IPS-NIHi11 (cell line): ENCODE measurements around the gene SCFD2.
"Not testable (repeated sequence)": the region's sequence is repeated elsewhere in the genome, so short reads cannot be mapped to it uniquely, and the experiment has no call there.

Experiments used
- DNase-seq: peaks from one replicate; pipeline ENCODE4 v3.0.0; 2012; ENCODE audit warnings: mixed read lengths, low spot score

Gene SCFD2

DNA sequence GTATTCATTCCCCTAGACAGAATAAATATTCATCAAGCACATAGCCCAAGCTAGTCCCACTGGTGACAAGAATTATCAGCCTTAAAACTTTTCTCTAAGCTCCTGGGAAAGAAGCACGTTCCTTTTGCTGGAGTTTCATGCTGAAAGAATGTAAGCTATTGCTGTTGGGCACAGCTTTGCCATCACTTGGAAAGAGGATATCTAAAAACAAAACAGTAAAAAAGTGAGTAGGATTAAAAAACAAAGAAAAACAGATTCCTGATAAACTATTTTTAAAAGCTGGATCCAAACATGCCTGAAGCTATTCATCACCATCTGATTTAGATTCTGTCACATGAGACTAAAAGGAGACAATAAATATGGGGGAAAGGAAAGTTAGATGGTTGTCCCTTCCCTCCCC is 176.8 kb downstream of the SCFD2 start:
- no peak for DNase-seq

DNA sequence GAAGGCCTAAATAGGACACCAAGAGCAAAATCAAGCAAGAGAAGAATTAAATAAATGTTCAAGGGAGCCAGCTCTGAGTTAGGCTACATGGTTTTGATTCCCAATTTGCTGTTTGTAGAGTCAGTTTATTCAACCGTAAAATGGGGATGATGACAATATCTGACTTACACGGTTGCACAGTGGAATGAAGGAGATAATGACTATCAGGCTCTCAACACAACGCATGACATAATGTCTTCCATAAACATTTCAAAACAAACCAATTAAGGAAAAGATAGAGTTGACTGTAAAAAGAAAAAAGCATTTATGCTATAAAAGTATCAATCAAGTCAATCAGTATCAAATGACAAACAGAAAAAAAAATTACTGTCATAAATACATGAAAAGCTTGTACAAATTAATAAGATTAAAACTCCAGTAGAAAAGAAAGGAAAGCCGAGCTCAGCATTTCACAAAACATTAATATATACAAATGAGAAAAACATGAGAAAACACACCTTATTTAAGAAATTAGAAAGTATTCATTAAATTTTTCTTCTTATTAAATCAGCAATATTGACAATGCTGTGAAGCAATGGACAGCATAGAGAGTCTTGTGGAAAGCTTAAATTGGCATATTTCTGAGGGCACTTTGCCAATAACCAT is 179.0 kb downstream of the SCFD2 start:
- DNase-seq, result no peak

DNA sequence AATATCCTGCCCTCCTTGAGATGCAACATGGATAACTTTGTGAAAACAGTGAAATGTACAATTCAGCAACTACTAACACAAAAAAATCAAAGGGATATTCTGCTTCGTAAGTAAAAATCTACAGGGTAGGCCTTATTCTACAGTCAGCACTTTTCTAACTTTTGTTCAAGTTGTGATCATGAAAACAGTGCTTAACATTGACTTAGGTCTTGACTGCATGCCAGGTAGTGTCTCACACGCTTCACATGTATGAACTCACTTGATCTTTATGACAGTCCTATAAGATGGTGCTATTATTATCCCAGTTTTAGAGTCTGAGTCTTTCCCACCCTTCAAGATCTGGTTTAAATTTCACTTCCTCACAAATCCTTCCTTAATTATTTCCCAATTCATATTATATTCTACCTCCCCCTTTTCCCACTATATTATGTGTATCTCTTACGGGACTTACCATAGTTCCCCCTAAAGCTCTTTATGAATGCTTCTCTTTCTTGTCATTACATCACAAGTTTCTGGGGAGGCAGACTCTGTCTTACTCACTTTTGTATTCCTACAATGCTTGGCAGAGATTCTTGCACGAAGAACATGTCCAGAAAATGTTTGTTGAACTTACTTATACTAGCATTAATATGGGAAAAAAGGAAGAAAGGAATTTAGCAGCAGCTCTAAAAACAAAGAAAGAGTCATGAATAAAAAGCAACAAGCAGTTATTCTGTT is 179.8 kb downstream of the SCFD2 start:
- no peak for DNase-seq

DNA sequence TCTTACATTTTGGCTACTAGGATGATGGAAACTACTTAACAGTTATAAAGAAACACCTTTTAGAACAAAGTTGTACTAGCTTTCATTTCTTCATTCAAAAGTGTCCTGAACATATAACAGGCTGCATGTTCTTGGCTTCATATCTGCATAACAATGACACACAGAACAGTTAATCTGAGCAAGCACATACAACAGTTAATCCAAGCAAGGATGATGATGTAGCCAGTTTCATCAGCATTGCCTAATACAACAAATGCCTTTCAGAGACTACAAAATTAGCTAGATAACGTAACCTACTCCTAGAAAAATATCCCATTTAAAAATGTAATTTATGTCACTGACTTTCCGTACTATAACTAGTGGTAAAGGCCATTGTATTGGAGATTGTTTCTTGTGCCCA is 182.1 kb downstream of the SCFD2 start:
- DNase-seq, result no peak

DNA sequence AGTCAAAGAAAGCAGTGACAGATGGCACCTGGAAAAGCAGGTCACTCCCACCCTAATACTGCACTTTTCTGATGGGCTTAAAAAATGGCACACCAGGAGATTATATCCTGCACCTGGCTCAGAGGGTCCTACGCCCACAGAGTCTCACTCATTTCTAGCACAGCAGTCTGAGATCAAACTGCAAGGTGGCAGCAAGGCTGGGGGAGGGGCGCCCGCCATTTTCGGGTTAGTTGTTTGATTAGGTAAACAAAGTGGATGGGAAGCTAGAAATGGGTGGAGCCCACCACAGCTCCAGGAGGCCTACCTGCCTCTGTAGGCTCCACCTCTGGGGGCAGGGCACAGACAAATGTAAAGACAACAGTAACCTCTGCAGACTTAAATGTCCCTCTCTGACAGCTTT is 188.1 kb downstream of the SCFD2 start:
- DNase-seq, result not testable (repeated sequence)

DNA sequence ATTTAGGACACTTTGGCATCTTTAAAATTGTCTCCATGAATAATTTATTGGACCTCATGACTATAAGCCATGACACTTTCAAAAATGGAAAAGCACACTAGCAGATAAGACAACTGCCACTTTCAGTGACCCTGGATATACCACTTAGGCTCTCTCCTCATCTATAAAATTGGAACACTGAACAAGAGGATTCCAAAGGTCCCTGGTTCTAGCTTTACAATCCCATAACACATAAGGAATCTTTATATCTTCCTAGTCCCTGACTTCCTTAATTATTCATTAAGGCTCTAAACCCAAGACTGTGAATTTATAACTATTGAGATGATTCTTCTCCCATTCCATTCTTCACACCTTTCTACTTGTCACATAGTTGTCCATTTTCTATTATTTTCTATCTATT is 190.2 kb downstream of the SCFD2 start:
- no peak for DNase-seq

DNA sequence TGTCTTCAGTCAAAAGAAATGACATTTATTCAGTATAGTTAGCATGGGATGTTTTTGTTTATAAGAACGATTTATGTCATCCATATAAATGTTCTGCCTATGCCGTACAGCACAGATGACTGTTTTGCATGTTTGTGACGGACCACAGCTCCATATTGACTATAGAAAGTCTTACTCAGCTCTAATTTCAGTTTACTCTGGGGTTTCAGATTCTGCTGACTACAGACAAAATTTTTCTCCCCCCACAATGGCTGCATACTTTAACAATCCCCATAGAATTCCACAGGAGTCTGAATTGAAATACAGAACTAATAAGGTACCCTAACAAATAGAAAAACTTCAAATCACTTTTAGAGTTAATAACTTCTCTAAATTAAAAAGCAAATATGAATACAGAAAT is 191.0 kb downstream of the SCFD2 start:
- DNase-seq, result no peak

DNA sequence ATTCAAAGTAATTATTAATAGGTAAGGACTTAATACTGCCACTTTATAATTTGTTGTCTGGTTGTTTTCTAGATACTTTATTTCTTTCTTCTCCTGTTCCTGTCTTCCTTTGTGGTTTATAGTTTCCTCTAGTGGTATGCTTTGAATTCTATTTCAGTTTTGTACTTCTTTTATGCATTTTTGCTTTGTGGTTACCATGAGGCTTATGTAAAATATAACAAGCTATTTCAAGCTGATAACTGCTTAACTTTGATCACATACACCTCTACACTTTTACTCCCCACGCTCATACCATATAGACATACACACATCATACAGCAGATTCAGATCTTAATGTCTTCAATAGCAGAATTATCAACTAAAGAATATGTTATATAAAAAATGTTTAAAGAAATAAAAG is 192.3 kb downstream of the SCFD2 start:
- no peak for DNase-seq

DNA sequence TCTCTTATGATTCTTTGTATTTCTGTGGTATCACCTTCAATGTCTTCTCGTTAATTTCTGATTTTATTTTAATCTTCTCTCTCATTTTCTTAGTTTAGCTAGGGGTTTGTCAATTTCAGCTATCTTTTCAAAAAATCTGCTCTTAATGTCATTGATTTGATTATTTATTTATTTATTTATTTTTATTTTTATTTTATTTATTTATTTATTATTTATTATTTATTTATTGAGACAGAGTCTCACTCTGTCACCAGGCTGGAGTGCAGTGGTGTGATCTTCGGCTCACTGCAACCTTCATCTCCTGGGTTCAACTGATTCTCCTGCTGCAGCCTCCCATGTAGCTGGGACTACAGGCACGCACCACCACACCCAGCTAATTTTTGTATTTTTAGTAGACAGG is 194.1 kb downstream of the SCFD2 start:
- DNase-seq, result no peak

DNA sequence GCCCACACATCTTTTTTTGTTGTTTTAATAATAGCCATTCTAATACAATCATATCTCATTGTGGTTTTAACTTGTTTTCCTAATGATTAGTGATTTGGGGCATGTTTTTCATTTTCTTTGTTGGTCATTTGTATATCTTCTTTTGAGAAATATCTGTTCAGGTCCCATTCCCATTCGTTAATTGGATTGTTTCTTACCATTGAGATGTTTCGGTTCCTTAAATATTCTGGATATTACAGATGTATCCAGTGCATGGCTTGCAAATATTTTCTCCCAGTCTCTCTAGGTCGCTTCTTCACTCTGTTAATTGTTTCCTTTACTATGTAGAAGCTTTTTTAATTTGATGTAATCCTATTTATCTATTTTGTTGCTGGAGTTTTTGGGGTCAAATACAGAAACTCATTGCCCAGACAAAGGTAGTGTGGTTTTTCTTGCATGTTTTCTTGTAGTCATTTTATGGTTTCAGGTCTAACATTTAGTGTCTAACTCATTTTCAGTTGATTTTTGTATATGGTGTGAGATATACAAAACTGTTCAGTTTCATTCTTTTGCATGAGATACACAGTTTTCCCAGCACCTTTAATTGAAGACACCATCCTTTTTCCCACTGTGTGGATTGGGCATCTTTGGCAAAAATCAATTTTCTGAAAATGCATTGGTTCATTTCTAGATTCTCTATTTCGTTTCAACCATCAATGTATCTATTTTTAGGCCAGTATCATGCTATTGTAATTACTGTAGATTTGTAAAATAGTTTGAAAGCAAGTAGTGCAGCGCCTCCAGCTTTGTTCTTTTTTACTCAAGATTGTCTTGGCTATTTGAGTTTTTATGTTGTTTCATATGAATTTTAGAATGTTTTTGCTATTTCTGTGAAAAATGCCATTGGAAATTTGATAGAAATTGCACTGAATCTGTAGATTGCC is 195.9 kb downstream of the SCFD2 start:
- no peak for DNase-seq

DNA sequence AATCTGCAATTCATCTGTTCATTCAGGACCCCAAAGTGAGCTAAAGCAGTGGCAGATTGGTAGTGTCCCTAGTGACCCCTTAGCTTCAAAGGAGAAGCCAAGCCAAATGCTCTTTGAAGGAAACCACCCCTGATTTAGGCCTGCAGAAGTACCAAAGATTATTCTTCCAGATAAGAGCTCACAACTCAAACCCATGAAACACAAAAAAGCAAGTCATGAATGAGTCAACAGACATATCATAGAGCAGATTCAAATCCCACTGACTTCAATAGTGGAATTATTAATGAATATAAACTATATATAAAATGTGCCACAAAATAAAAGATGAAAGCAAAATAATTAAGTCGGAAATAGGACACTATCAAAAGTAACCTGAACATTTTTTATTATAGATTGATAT is 197.6 kb downstream of the SCFD2 start:
- no peak for DNase-seq

DNA sequence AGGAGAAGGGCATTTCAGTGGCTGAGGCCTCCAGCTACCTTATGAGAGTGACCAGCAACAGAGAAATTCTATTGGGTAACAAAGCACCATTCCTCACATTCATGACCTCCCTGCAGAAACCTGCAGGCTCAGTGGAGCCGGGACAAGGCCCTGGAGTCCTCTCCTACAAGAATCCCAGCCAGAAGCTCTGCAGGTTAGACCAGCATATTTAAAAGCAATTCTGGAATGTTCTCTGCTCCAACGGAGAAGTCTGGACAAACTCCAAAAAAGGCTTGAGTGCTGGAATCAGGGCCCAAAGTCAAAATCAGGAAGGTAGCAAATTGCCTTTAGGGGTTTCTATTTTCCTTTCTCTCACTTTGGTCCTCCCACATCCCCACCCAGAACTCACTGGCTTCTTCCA is 202.9 kb downstream of the SCFD2 start:
- DNase-seq, result no peak

DNA sequence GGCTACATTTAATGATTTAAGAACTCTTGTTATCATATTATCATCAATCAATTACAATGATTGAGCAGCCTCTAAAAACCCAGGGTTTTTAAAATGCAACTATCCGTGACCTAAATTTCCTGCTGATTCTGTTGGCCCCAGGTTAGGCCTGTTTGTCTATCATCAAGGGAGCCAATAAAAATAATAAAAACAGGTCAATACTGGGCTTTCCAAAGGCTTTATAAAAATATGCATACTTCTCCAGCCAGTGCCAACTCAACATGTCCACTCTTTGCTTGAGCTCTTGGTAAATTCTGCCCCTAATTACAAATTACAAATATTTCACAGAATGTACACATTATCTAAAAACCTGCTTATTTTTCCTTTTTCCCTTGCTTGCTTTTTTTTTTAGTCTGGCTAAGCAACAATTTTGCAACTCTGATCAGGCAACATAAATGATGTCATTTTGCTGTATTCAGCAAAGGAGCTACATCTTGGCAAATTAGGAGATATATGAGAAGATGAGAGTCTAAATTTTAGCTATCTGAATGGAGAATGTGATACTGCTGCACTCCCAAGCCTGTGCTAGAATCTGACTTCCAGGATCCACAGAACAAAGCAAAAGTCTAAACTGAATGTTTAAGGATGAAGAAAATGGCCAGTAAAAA is 204.0 kb downstream of the SCFD2 start:
- no peak for DNase-seq

DNA sequence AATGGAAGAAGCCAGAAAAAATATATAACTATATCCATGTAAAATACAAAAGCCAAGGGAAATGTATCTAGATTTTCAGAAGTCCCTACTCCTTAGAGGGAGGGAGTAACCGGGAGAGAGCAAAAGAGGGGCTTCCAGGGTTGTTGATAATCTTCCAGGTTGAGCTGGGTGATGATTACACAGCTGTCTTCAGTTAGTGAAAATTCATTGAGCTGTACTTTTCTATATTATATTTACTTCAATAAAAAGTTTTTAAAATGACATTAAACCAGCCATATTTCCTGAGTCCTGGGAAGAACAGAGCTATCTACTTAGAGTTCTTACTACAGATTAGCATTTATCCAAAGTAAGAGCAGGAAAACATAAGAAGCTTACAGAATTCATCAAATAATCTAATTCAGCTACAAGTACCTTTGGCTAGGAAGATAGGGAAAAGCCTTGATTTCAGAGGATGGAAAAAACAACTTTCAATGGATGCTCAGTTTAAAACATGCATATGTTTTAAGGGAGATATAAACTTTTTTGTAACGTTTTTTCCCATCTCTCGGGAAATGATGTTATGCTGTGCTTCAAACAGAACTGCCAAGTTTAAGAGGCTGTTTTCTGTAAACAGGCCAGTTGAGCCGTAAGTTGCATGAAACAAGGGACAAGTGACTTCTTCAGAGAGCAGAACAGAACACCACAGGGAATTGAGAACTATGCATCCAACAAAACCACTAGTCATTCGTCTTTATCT is 204.6 kb downstream of the SCFD2 start:
- DNase-seq, result no peak

DNA sequence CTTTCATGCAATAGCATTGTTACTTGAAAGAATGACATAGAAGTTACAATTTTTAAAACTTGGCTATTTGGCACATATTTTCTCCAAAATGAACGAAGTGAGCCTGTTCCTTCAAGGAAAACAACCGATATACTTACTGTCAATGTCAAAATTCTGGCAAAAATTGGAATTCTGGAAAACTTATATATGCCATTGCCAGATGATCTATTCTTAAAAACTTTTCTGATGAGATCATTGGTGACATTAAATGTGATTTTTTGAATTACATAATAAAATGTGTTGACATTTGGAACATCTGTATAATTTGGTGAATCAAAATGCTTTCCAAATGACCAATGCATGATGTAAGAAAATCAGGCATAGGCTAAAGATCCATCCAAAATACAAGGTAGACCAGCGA is 209.0 kb downstream of the SCFD2 start:
- no peak for DNase-seq

DNA sequence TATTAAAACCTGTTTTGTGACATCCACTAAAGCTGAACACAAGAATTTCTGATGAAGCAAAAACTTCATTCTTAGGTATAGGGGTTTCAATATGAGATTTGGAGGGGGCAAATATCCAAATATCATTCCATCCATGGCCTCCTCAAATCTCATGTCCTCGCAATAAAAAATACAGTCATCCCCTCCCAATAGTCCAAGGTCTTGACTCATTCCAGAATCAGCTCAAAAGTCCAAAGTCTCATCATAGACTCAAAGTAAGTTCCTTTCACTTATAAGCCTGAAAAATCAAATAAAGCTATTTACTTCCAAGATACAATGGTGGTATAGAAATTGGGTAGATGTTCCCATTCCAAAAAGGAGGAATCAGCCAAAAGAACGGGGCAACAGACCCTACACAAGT is 213.4 kb downstream of the SCFD2 start:
- DNase-seq, result no peak

DNA sequence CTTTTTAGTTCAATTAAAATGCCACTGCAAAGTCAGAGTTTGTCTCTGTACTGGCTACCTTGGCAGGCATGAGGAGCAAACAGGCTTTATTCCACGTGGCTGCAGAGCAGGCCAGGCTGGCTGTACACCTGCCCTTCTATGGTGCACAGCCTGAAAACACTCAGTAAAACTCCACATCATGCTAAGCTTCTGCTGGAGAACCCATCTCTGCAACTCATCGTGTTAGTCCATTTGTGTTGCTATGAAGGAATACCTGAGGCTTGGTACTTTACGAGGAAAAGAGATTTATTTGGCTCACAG is 214.4 kb downstream of the SCFD2 start:
- DNase-seq, result no peak

DNA sequence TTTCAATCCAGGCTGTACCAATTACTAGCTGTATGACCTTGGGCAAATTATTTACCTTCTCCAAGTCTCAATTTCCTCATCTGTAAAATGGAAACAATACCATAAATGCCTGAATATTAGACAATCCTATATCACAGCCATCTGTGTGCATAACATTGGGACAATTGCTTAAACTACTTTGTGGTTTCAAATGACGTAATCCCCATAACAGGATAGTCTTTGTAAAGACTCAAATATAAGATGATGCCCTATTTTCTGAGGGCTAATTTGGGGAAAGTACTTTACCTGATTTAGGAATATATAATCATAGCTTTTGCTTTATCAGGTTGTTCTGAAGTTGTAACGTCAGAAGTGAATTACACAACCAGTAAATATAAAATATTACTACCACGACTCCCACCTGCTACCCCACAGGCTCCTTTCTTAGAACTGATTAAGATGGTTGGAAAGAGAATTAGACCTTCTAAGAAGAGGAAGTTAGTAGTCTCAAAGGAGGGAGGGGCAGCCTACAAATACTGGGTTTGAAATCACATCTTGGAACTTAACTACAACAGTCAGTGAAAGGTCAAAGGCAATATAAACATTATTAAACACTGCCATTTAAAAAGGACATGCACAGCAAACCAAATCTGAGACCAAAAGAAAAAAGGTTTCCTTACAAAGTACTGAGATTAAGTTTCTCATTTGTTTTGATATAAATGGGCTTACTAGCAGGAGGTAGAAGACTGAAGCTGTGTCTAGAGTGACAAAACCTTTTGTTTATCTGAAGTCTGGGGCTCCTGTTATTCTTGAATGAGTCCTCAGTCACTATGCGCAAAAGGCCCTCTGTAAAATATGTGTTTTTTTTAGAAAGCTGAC is 215.0 kb downstream of the SCFD2 start:
- DNase-seq, result no peak

DNA sequence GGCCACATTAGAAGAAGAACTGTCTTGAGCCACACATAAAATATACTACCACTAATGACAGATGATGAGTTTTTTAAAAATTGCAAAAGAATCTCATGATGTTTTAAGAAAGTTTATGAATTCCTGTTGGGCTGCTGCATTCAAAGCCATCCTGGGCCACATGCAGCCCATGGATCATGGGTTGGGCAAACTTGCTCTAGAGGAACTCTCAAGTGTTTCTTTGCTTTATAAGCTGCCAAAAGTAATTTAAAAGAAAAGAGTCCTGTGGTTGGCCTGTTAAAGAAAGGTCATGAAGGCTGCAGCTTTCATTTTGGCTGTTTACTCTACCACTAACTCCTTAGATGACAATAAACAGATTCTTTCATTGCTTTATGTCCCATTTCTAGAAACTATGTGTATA is 218.2 kb downstream of the SCFD2 start:
- no peak for DNase-seq

DNA sequence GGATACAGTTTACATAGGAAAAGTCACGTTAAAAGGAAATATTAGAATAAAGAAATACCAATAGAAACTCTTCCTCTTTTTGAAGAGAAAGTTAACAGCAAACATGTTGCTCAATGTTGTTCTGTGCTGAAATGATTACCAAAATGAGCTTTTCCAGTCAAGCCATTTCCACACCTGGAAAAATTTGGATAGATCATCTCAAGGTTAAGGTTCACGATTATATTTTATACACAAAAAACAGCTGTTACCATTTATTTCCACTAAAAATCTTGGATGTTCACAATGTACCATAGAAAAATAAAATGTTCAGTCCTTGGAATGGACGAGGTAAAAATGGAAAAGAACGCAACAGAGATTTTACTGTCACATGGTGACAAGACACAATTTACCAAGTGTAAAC is 218.7 kb downstream of the SCFD2 start:
- DNase-seq, result no peak

DNA sequence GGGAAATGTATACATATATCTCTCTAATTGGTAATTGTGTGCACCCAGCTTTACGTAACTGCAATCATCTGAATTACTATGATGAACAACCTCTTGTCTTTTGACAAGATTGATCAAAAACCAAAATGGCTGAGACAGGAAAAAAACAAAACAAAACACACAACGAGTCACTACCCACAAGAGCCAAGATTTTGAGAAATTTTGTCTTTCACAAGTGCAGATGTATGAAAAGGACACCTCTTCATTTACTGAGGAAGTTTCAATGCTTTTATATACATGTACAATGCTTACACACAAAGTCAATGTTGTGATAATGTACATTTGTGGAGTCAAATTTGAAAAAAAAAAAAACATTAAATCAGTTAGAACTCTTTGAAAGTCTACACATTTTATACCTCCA is 224.6 kb downstream of the SCFD2 start:
- DNase-seq, result no peak
